ENCODE measurements around the gene NVL. TPM values are rescaled to one million over a fixed set of nuclear protein-coding genes. Genes with fewer than 3 reads are reported as not detected.

Gene NVL
- total and polyA plus RNA-seq, 2 of the 4 experiments (the other 2 are of a cell fraction), result 16.5 to 18.4 TPM

- BruUV-seq (replicated peaks), result no TSS peak
- Histone ChIP-seq H3K27ac (ENCODE audit: insufficient read depth, low read length) (no peak overlapping the region), H3K18ac (ENCODE audit: low read depth, low read length) (no peak overlapping the region), H3K23ac (ENCODE audit: low read depth, low read length) (no peak overlapping the region), H3K4me3 (ENCODE audit: insufficient read depth, low read depth, low read length) (no peak overlapping the region), H2AFZ (replicated peaks; ENCODE audit: low read length, poor library complexity) (no peak overlapping the region), H2BK5ac (ENCODE audit: low read depth, low read length, poor library complexity, severe bottlenecking) (no peak overlapping the region), H3K14ac (replicated peaks; ENCODE audit: low read depth, low read length) (no peak overlapping the region), H2AK9ac (replicated peaks; ENCODE audit: low read depth, low read length, poor library complexity) (no peak overlapping the region), H2BK15ac (ENCODE audit: low read depth, low read length) (no peak overlapping the region), H2BK120ac (ENCODE audit: low read depth, low read length) (no peak overlapping the region), H2BK20ac (ENCODE audit: low read depth, low read length) (no peak overlapping the region), H3K4ac (ENCODE audit: low read depth, low read length) (no peak overlapping the region), H4K91ac (ENCODE audit: insufficient read depth, low read depth, low read length) (no peak overlapping the region), H3K9me1 (ENCODE audit: insufficient read depth, low read length) (no peaks in the 10 kb centered on the region), H4K8ac (ENCODE audit: low read depth in 2 of 2, low read length in 2 of 2) (no peak overlapping the region), H3K9ac (ENCODE audit: low read depth, low read length) (no peak overlapping the region), H3K9me3 (ENCODE audit: control insufficient read depth, insufficient read depth, low read length) (no peaks in the 10 kb centered on the region), H3K36me3 (ENCODE audit: control insufficient read depth, insufficient read depth, low read length) (peaks cover 7% of the 10 kb centered on the region), H3K56ac (ENCODE audit: extremely low read depth, insufficient read depth, low read length) (no peak overlapping the region), H3K27me3 (ENCODE audit: control insufficient read depth, insufficient read depth, low read length) (no peaks in the 10 kb centered on the region), H3K4me1 (ENCODE audit: control insufficient read depth, insufficient read depth, low read length) (no peaks in the 10 kb centered on the region), H4K20me1 (ENCODE audit: insufficient read depth, low read length) (no peaks in the 10 kb centered on the region), H2AK5ac (ENCODE audit: low read depth, low read length) (no peak overlapping the region), H3K79me1 (ENCODE audit: low read depth in 1 of 2, low read length in 2 of 2) (no peaks in the 10 kb centered on the region), H3K4me2 (ENCODE audit: low read depth, low read length) (no peak overlapping the region), H4K5ac (ENCODE audit: low read depth, low read length) (no peak overlapping the region)
- ChIA-PET CTCF (no interaction called here), POLR2A (ENCODE audit: unreplicated experiment) (no interaction called here)
- in situ Hi-C loops (cut with MboI; ENCODE audit: low sequenced_read_pairs) (no loop called here), intact Hi-C loops (cut with micrococcal nuclease) (no loop called here), dilution Hi-C loops (cut with HindIII; ENCODE audit: low sequenced_read_pairs, unreplicated experiment) (no loop called here)
- WGBS, 2 experiments (ENCODE audit: extremely low coverage in 2 of 2, insufficient read length in 1 of 2), result no CpG with 5 or more reads among the region's 3 CpGs
- ATAC-seq (ENCODE audit: low read depth) (no peak), DNase-seq (no peak)
- TF ChIP-seq RFX5 (IDR thresholded peaks at IDR 0.05; ENCODE audit: low read depth, low read length), result no peak
- TF ChIP-seq MXI1 (IDR thresholded peaks at IDR 0.05; ENCODE audit: borderline replicate concordance, low read depth, low read length), result no peak
- TF ChIP-seq NFE2L2 (IDR thresholded peaks at IDR 0.05; ENCODE audit: low read depth, low read length), result no peak
Measured at GRCh38 chr1:224282140-224282539, 47.8 kb downstream of the NVL start.

All from IMR-90 (cell line).